ENCODE measurements around the gene PHYH.

The PHYH gene

GRCh38 chr10:13271552-13272163 is 28.2 kb downstream of the PHYH start:
- TF ChIP-seq, protein P1, sequence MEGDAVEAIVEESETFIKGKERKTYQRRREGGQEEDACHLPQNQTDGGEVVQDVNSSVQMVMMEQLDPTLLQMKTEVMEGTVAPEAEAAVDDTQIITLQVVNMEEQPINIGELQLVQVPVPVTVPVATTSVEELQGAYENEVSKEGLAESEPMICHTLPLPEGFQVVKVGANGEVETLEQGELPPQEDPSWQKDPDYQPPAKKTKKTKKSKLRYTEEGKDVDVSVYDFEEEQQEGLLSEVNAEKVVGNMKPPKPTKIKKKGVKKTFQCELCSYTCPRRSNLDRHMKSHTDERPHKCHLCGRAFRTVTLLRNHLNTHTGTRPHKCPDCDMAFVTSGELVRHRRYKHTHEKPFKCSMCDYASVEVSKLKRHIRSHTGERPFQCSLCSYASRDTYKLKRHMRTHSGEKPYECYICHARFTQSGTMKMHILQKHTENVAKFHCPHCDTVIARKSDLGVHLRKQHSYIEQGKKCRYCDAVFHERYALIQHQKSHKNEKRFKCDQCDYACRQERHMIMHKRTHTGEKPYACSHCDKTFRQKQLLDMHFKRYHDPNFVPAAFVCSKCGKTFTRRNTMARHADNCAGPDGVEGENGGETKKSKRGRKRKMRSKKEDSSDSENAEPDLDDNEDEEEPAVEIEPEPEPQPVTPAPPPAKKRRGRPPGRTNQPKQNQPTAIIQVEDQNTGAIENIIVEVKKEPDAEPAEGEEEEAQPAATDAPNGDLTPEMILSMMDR (conservative IDR thresholded peaks at IDR 0.05; ENCODE audit: low read length): peak; percentile 34
- H3K4me3 ChIP-seq (ENCODE audit: low read length): no peak overlapping the region
- DNase-seq (ENCODE audit: low read depth): no peak

DNA sequence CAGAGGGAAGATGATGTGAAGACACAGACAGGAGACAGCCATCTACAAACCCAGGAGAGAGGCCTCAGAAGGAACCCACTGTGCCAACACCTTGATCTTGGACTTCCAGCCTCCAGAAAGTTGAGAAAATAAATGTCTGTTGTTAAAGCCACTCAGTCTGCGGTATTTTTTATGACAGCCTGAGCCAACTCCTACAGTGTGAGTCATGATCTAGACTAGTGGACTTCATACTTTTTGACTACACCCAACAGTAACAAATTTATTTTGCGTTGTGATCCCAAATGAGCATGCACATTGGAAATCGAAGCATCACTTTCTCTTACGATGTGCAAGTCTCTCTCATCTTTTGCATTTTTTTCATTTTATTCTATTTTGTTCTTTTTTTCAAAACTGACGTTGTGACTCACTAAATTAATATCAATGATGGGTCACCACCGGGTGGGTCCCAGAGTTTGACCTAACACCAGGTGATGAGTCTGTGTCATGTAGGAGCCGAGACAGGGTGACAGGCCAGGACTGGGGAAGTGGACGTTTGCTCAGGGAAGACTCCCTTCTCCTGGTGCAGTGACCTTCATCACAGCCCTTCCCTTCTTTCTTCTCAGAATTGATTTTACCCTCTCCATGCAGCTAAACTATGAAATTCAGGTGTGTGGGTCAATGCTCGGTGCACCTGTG is 28.9 kb downstream of the PHYH start:
- peak; percentile 42 for DNase-seq (ENCODE audit: low read depth)

GRCh38 chr10:13268841-13269240 is 31.0 kb downstream of the PHYH start:
- TF ChIP-seq, protein P1 (conservative IDR thresholded peaks at IDR 0.05; ENCODE audit: low read length): no peak

More for the DNA sequence above, 28.9 kb downstream of the PHYH start:
- TF ChIP-seq, protein P1 (conservative IDR thresholded peaks at IDR 0.05; ENCODE audit: low read length): no peak
- no peak overlapping the region for H3K4me3 ChIP-seq (ENCODE audit: low read length)

GRCh38 chr10:13268310-13268709 is 31.6 kb downstream of the PHYH start:
- TF ChIP-seq, protein P1 (conservative IDR thresholded peaks at IDR 0.05; ENCODE audit: low read length): no peak
- H3K4me3 ChIP-seq (ENCODE audit: low read length): no peak overlapping the region
- DNase-seq (ENCODE audit: low read depth): no peak

More at GRCh38 chr10:13268841-13269240, 31.0 kb downstream of the PHYH start:
- H3K4me3 ChIP-seq (ENCODE audit: low read length): no peak overlapping the region
- no peak for DNase-seq (ENCODE audit: low read depth)

DNA sequence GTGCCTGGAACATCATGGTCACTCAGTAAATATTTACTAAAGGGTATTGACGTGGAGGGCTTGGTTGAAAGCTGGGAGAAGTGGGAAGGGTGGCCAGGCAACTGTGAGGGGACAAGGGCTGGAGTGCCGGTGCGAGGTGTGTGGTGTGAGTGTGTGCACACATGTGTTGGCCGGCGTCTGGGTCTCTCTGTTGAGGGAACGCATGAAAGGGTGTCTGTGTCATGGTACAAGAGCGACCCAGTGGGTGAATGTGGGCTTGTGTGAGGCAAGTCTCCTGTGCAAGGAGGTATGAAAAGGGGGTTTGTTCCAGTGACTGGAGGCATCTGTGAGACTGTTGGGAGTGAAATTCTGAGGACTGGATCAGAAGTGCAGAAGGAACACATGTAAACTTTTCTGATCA is 36.3 kb downstream of the PHYH start:
- TF ChIP-seq, protein P1 (conservative IDR thresholded peaks at IDR 0.05; ENCODE audit: low read length): no peak

DNA sequence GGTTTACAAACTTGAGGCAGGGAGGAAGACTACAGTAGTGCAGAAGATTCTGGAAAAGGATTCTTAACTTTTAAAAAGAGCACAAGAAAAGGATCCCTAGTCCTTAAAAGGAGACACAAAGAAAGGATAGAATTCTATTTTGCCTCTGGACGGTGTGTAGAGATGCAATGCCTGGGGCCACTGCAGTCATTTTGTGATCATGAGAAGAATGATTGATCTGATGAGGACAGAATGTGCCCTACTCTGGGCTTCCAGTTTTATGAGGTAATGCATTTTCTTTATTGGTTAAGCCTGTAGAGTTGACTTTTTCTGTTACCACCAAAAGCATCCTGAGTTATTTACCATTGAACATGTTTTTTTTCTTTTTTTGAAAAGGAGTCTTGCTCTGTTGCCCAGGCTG is 37.4 kb downstream of the PHYH start:
- H3K4me3 ChIP-seq (ENCODE audit: low read length): no peak overlapping the region
- DNase-seq (ENCODE audit: low read depth): no peak
- TF ChIP-seq, protein P1 (conservative IDR thresholded peaks at IDR 0.05; ENCODE audit: low read length): no peak

More for the DNA sequence above, 36.3 kb downstream of the PHYH start:
- no peak for DNase-seq (ENCODE audit: low read depth)
- no peak overlapping the region for H3K4me3 ChIP-seq (ENCODE audit: low read length)

DNA sequence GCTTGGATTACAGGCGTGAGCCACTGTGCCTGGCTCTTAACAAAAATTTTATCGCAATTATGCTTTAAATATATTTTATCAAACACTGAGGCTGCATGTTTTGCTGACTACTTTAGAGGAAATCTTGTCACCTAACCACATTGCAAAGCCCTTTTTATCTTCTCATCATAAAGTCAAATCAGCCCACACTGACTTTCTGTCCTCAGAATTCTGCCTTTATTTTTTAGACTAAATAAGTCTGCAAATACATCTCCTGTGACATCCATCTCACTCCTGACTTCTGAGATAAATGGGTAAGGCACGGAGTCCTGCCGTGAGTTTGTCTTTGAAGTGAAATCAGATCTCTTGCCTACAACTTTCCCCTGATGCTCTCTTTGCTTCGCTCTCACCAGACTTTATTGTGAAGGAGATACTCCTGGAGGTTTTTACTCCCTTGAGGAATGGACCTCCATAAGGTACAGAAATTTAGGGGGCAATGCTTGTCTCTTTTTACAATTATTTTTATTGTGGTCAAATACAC is 42.2 kb downstream of the PHYH start:
- TF ChIP-seq, protein P1 (conservative IDR thresholded peaks at IDR 0.05; ENCODE audit: low read length): no peak
- no peak for DNase-seq (ENCODE audit: low read depth)
- H3K4me3 ChIP-seq (ENCODE audit: low read length): no peak overlapping the region
